Endodermal cell (in vitro differentiated cells): ENCODE results near the gene CASZ1. TPM values are rescaled to one million over a fixed set of nuclear protein-coding genes. Genes with fewer than 3 reads are reported as not detected.

Source experiments
- DNase-seq: peaks from one replicate; pipeline ENCODE4 v3.0.0-alpha.2; 2017
- H3K27ac ChIP-seq: 2 replicates; pipeline ENCODE4 v1.5.1; 2013; ENCODE audit warnings: mild to moderate bottlenecking, low read depth, low read length, moderate library complexity
- H3K27me3 ChIP-seq: 2 replicates; pipeline ENCODE4 v1.6.1; 2013; ENCODE audit warnings: mild to moderate bottlenecking, low read length, moderate library complexity; ENCODE audit not compliant: insufficient read depth, control insufficient read depth, poor library complexity, severe bottlenecking
- H3K36me3 ChIP-seq: 2 replicates; pipeline ENCODE4 v1.7.0; 2013; ENCODE audit warnings: mild to moderate bottlenecking, low read length, moderate library complexity; ENCODE audit not compliant: control insufficient read depth, insufficient read depth
- H3K4me1 ChIP-seq: one replicate; pipeline ENCODE4 v1.7.0; 2013; ENCODE audit warnings: low read length; ENCODE audit not compliant: control insufficient read depth, insufficient read depth
- H3K4me3 ChIP-seq: 2 replicates; pipeline ENCODE4 v1.5.1; 2013; ENCODE audit warnings: mild to moderate bottlenecking, low read length, moderate library complexity
- H3K9ac ChIP-seq: 2 replicates; pipeline ENCODE4 v1.6.1; 2013; ENCODE audit warnings: mild to moderate bottlenecking, low read length, moderate library complexity; ENCODE audit not compliant: poor library complexity, severe bottlenecking; ENCODE audit errors: extremely low read depth
- H3K9me3 ChIP-seq: 2 replicates; pipeline ENCODE4 v1.6.1; 2013; ENCODE audit warnings: mild to moderate bottlenecking, low read length, moderate library complexity; ENCODE audit not compliant: control insufficient read depth
- H3K27ac Mint-ChIP-seq: 2 replicates; pipeline ENCODE4 v1.8.0; 2020; ENCODE audit warnings: mixed read lengths
- H3K27me3 Mint-ChIP-seq: 2 replicates; pipeline ENCODE4 v1.8.0; 2021; ENCODE audit warnings: mild to moderate bottlenecking, mixed read lengths; ENCODE audit not compliant: insufficient read depth
- H3K36me3 Mint-ChIP-seq: 2 replicates; pipeline ENCODE4 v1.8.0; 2020; ENCODE audit warnings: low read depth, mixed read lengths
- H3K4me1 Mint-ChIP-seq: 2 replicates; pipeline ENCODE4 v1.8.0; 2020; ENCODE audit warnings: mixed read lengths
- H3K4me3 Mint-ChIP-seq: 2 replicates; pipeline ENCODE4 v1.8.0; 2020; ENCODE audit warnings: mild to moderate bottlenecking, moderate library complexity, mixed read lengths
- H3K9me3 Mint-ChIP-seq: 2 replicates; pipeline ENCODE4 v1.8.0; 2020; ENCODE audit warnings: mild to moderate bottlenecking, mixed read lengths
- WGBS, 2 experiments: methylation state at CpG; one replicate each; pipeline versions ENCODE4 v1.1.5 to v1.1.7; 2013; ENCODE audit warnings: missing lambda C conversion rate in 2 of 2, mixed read lengths in 1 of 2; ENCODE audit not compliant: insufficient coverage in 1 of 2, insufficient read length in 1 of 2; 5-methylcytosine and 5-hydroxymethylcytosine counted together
- total RNA-seq, 2 donors: library from RNA; stranded (reverse); fragmentation: NEBNext Ultra II Directional in 1 of 2; extraction: Animal tissue kit (Norgen Biotek cat#: 25700) in 1 of 2; gene quantifications; 2 replicates in 1 of 2; 3 replicates in 1 of 2; pipeline ENCODE4 v1.2.1, GENCODE V29; 2021
- TF ChIP-seq, protein P1 (sequence below): fragments of 200-600 bp; sonication (generic); conservative IDR thresholded peaks from 2 replicates; pipeline ENCODE4 v1.5.0; 2021; ENCODE audit warnings: antibody characterized with exemption, mild to moderate bottlenecking

The CASZ1 gene
- total RNA-seq, 2 donors from 2014 or later = 3.5 to 5.9 TPM

DNA sequence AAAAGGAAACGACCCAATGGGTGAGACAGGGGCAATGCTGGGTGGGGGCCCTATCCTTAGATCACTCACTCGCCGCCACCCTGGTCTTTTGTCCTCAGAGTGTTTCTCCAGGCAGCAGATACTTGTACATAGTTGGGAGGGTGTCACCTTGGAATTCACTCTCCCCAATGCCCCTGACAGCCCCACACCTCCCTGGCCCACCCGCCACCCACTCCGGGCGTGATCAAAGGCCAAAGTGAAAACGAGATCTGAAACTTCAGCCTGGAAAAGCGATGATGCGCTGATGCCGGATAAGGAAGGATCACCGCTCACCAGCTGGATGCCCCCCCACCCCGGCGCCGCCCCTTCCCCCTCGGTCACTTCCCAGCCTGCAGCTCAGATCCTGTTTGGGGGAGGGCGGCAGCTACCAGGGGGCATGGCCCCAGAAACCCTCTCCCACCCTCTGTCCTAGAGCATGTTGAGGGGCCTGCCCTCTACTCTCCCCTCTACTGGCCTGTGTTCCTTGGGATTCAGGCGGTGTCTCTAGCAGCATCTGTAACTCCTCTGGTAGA, 33.6 kb upstream of the CASZ1 start:
- Mint-ChIP-seq H3K36me3 (no peaks in the 10 kb centered on the region), H3K9me3 (no peaks in the 10 kb centered on the region), H3K4me1 (no peaks in the 10 kb centered on the region), H3K27ac (no peak overlapping the region), H3K27me3 (peaks cover 15% of the 10 kb centered on the region), H3K4me3 (no peak overlapping the region)
- Histone ChIP-seq H3K36me3 (no peaks in the 10 kb centered on the region), H3K4me1 (no peaks in the 10 kb centered on the region), H3K27me3 (no peaks in the 10 kb centered on the region), H3K9ac (no peak overlapping the region), H3K9me3 (no peaks in the 10 kb centered on the region), H3K27ac (no peak overlapping the region), H3K4me3 (no peak overlapping the region)
- TF ChIP-seq, protein P1, sequence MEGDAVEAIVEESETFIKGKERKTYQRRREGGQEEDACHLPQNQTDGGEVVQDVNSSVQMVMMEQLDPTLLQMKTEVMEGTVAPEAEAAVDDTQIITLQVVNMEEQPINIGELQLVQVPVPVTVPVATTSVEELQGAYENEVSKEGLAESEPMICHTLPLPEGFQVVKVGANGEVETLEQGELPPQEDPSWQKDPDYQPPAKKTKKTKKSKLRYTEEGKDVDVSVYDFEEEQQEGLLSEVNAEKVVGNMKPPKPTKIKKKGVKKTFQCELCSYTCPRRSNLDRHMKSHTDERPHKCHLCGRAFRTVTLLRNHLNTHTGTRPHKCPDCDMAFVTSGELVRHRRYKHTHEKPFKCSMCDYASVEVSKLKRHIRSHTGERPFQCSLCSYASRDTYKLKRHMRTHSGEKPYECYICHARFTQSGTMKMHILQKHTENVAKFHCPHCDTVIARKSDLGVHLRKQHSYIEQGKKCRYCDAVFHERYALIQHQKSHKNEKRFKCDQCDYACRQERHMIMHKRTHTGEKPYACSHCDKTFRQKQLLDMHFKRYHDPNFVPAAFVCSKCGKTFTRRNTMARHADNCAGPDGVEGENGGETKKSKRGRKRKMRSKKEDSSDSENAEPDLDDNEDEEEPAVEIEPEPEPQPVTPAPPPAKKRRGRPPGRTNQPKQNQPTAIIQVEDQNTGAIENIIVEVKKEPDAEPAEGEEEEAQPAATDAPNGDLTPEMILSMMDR = no peak
- no peak for DNase-seq
- 79 to 84% methylated on average over 7 to 17 of the region's 17 CpGs for WGBS, 2 experiments

- H3K27me3 Mint-ChIP-seq = peaks cover 10% of the 10 kb centered on the region
- no peaks in the 10 kb centered on the region for H3K4me1 Mint-ChIP-seq
- TF ChIP-seq, protein P1 = no peak
- no peak overlapping the region for H3K4me3 Mint-ChIP-seq
- no peaks in the 10 kb centered on the region for H3K9me3 Mint-ChIP-seq
- H3K27ac Mint-ChIP-seq = no peak overlapping the region
- Histone ChIP-seq H3K27ac (no peak overlapping the region), H3K4me1 (no peaks in the 10 kb centered on the region), H3K27me3 (no peaks in the 10 kb centered on the region), H3K4me3 (no peak overlapping the region), H3K9me3 (no peaks in the 10 kb centered on the region), H3K36me3 (no peaks in the 10 kb centered on the region), H3K9ac (no peak overlapping the region)
- H3K36me3 Mint-ChIP-seq = no peaks in the 10 kb centered on the region
- no peak for DNase-seq
- WGBS, 2 experiments = 84 to 87% methylated on average over 11 to 14 of the region's 14 CpGs
Observed at GRCh38 chr1:10829067-10829818, 32.8 kb upstream of the CASZ1 start.

DNA sequence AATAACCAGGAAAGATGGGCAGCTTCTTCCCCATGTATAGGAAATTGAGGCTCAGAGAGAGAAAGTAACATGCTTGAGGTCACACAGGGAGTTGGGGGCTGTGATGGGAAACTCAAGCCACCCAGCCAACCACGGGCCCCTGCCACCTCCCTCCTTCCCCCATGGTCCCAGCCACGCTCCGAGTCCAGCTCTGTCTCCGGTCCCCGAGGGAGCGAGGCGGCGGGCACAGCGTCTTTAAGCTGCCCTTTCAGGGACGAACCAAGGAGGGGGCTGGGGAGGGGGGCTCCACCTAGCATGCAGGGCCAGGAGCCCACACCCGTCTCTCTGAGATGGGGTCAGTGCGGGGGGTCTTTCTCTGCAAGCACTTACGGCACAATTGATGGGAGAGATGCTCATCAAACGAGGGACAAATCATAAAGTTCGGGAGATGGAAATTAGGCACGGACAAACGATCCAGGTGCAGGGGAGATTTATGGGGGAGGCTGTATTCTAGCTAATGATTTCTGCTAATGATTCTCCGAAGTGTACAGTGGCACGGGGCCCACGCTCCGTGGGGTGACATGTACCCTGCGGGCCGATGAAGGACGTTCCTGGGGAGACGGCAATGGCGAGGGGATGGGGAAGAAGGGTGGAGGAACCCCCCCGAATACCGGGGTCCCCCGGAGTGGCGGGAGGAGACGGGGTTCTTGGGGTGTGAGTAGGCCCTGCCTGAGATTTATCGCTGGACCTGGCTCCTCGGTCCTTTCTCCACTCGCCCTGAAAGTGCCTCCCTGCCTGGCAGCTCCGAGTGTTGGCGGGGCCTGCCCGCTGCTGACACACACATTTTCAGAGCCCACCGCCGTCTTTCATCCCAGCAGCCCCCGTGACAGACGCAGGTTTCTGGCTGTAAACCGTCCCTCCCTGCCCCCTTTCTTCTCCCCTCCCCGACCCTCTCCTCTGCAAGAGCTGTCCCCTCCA, 31.2 kb upstream of the CASZ1 start:
- Mint-ChIP-seq H3K36me3 (no peaks in the 10 kb centered on the region), H3K4me3 (no peak overlapping the region), H3K27me3 (peaks cover 4% of the 10 kb centered on the region), H3K4me1 (no peaks in the 10 kb centered on the region), H3K9me3 (no peaks in the 10 kb centered on the region), H3K27ac (no peak overlapping the region)
- H3K9me3 ChIP-seq = no peaks in the 10 kb centered on the region
- no peak overlapping the region for H3K4me3 ChIP-seq
- 91 to 94% methylated on average over 24 to 43 of the region's 43 CpGs for WGBS, 2 experiments
- TF ChIP-seq, protein P1 = no peak
- no peaks in the 10 kb centered on the region for H3K4me1 ChIP-seq
- no peak overlapping the region for H3K27ac ChIP-seq
- no peak for DNase-seq
- no peaks in the 10 kb centered on the region for H3K27me3 ChIP-seq
- H3K9ac ChIP-seq = no peak overlapping the region
- no peaks in the 10 kb centered on the region for H3K36me3 ChIP-seq
